Raji (cell line): ENCODE results near the gene GRB2.

Source experiments
- POLR2A ChIP-seq: IDR thresholded peaks from 2 replicates; pipeline ENCODE4 v1.6.1; 2011; ENCODE audit warnings: low read depth, low read length, control low read depth; ENCODE audit not compliant: insufficient read depth

GRB2 gene

DNA sequence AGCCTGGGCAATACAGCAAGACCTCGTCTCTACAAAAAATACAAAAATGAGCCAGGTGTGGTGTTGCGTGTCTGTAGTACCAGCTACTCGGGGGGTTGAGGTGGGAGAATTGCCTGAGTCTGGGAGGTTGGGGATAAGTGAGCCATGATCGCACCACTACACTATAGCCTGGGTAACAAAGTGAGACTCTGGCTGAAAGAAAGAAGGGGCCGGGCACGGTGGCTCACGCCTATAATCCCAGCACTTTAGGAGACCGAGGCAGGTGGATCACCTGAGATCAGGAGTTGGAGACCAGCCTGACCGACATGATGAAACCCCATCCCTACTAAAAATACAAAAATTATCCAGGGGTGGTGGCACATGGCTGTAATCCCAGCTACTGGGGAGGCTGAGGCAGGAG, 10.5 kb upstream of the GRB2 start:
- TF ChIP-seq POLR2A, result no peak

DNA sequence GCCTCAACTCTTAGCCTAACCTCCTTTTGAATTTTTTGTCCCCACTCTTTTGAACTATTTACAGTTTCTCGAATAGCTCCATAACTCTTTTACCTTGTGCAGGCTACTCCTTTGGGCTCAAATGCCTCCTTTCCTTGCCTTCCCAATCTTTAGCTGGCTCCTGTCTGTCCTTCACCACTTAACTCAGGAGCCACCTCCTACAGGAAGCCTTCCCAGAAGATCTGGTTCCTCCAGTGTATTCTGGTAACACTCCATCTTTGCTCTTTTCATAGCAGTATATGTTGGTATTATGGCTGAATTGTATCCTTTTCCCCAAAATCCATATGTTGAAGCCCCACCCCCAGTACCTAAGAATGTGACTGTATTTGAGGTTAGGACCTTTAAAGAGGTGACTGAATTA, 9.0 kb upstream of the GRB2 start:
- TF ChIP-seq POLR2A, result no peak

DNA sequence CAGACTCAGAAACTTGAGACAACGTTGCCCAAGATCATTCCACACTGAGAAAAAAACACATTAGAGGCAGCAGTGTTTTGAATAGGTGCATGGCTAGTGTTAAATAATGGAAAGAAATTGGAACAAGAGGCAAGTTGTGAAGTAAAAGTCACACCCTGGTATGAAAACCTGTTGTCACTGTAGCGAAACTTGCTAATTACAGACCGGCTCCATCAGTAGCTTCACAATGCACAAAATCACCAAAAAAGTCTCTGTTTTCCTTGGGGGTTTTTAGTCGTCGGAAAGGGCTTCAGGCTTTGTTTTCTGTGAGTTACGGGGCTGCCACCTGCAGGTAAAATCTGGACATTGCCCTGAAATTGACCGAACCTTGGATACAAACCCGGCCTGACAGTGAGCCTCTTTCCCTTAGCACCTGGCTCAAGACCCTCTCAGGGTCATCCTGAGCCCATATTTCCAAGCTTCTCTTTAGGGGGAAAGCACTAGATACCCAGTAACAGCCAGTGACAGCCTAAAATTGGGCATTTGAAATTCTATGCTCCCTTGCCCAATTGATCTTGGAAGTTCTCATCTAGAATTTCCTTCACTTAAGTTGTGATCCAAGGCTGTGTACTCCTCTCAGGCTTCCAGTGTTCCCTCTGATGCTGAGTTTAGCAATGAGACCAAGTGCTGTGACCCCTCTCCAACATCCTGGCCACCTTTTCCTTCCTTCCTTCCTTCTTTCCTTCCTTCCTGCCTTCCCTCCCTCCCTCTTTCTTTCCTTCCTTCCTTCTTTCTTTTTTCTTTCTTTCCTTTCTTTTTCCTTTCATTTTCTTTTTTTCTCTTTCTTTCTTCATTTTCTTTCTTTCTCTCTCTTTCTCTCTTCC, 7.2 kb upstream of the GRB2 start:
- TF ChIP-seq POLR2A, result no peak

DNA sequence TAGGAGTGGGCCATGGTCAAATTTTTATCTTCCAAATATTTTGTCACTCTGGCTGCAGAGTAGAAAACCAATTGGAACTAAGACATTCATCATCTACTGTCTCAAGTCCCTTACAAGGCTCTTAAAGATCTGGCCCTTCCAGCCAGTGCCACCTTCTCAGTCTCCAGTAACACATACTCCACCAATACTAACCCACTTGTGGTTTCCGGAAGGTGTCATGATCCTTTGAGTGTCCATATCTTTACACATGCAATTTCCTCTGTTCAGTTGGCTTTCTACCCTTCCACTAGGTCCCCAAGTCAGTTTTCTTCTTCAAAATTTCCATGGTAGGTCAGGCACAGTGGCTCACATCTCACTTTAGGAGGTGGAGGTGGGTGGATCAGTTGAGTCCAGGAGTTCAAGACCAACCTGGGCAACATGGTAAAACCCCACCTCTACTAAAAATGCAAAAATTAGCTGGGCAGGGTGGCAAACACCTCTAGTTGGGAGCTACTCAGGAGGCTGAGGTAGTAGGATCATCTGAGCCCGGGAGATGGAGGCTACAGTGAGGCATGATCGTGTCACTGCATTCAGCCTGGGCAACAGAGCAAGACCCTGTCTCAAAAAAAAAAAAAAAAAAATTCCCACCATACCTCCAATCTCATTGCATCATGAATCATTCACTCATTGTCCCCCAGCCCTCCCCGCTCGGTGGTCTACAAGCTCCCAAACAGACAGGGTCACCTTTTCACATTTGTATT, 6.0 kb upstream of the GRB2 start:
- no peak for TF ChIP-seq POLR2A

DNA sequence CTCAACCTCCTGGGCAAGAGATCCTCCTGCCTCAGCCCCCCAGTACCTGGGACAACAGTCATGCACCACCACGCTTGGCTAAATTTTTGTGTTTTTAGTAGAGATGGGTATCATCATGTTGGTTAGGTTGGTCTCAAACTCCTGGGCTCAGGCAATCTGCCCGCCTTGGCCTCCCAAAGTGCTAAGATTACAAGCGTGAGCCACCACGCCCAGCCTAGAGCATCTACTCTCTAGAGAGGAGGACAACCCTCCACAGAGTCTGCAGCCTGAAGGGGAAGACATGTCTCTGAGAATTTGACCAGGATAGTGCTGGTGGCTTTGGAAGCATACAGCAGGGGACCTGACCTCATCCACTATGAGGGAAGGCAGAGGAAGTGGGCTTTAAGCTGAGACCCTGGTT, 4.7 kb upstream of the GRB2 start:
- TF ChIP-seq POLR2A, result no peak

DNA sequence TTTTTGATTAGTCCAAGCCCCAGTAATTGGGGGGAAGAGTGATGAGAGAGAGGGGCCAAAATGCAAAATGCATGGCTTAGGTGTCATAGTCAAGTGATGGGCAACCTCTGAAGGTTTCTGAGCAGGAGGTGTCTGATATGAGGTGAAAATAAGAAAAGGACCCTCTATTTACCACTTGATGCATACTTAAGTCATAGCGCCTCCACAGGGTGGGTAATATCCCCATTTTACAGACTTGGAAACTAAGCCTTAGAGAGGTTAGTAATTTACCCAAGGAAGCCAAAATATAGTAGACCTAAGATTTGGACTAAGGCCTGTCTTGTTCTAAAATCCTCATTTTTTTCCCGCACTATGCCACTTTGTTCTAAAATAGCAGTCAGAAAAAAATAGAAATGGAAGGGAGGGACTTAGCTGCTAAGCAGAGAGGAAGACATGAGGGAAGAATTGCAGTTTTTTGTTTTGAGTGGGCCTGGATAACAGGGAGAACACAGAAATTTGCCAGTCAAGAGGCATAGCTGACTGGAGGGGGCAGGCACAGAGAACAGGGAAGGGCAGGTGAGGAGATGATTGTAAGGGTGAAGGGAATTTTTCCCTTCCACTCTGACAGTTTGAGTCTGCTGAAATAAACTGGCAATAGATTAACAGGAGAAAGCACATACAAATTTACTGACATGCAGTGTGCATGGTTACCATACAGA, 2.3 kb upstream of the GRB2 start:
- TF ChIP-seq POLR2A, result no peak

DNA sequence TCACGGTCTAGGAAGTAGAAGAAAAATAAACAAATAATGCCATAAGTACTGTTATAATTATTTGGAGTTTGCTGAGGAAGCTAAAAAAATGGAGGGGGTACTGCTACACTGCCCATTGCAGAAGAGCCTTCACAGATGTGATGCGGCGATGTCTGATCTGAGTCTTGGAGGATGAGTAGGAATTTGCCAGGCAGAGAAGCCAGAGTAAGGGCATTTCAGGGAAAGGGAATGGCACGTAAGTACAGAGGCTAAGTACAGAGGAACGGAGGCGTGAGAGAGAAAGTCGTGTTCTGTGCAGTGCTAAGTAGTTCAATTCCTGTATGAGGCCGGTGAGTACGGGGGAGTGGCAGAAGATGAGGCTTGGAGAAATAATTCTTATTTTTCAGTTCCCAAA, 741 bp upstream of the GRB2 start:
- no peak for TF ChIP-seq POLR2A

DNA sequence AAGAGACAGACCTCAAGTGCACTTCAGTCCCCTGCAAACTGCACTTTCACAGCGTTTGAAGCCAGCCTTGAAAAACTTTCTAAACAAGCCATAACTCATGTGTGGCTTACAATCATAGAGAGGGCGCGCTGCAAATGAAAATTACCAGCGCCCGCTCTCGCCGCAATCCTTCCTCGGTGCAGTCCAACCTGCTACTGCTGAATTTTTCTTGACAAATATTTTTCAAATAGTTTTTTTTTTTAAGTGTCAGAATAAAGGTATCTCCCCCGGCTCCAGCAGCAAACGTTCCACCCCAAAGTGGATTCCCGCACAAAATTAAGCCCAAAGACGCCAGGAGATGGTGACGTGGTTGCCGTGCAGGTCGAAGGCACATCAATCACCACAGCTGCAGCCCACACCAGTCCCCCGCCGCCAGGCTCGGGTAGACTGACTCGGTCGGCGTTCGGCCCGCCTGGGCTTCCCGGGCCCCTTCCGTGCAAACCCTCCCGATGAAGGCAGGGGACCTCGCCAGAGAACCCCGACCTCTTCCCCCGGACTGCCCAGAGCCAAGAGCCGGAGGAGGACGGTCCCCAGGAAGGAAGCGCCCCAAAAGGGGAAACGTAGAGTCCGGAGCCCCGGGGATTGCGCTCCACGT, 630 bp downstream of the GRB2 start:
- TF ChIP-seq POLR2A, result no peak

DNA sequence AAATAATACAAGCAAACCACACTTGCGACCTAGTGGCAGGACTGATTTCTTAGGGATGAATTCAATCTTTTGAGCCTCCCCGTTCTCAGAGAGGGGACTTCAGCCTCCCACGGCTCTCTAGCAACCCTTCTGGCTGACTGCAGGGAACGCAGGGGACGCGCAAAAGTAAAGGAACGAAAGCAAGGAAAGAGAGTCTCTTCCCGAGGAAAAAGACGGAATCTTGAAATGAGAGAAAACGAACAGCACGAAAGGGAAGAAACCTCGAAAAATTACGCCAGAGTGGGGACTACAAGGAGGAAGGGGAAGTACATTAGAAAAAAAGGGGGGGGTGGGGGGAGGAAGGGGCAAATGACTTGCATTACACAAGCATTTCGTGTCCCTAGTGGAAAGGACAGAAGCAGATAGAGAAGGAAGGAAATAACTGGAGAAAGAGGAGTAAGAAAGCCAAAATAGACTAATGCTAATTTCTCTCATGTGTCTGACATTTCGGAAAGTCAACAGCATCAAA, 1.2 kb downstream of the GRB2 start:
- TF ChIP-seq POLR2A, result no peak

DNA sequence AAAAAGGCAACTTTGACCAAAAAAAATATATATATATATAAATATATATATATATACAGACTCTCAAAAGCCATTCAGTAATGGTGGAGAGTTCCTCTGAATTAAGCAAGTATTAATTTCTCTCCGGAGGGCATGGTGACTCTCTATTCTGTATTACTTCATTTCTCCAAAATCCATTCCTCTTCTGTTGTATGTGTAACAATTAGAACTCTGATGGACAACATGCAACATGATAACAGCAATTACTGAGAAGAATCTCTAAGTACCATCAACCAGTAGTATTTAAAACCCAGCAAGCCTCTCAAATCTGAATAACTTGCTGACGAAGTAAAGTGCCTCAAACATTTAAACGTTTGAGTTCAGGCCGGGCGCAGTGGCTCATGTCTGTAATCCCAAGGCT, 2.3 kb downstream of the GRB2 start:
- TF ChIP-seq POLR2A, result no peak

DNA sequence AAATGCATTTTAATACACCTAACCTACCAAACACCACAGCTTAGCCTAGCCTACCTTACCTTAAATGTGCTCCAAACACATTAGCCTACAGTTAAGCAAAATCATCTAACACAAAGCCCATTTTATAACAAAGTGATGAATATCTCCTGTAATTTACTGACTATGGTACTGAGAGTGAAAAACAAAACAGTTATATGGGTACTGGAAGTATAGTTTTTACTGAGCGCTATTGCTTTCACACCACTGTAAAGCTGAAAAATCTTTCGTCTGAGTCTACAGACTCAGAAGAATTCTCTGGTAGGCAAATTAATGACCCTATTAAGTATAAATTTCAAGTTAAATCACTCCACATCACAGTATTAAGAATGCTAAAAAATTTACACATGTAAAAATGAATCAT, 3.5 kb downstream of the GRB2 start:
- TF ChIP-seq POLR2A, result no peak

DNA sequence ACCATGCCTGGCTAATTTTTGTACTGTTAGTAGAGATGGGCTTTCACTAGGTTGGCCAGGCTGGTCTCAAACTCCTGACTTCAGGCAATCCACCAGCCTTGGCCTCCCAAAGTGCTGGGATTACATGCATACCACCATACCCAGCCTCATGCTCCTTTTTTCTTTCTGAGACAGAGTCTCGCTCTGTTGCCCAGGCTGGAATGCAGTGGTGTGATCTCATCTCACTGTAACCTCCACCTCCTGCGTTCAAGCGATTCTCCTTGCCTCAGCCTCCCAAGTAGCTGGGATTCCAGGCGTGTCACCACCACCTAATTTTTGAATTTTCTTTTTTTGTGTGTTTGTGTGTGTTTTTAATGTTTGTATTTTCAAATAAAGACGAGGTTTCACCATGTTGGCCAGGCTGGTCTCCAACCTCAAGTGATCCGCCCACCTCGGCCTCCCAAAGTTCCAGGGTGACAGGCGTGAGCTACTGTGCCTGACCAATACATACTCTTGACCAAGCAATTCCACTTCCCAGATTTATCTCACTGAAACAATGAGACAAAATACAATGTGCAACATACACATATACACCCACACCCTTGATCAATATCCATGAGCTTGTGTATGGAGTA, 5.0 kb downstream of the GRB2 start:
- TF ChIP-seq POLR2A, result no peak

DNA sequence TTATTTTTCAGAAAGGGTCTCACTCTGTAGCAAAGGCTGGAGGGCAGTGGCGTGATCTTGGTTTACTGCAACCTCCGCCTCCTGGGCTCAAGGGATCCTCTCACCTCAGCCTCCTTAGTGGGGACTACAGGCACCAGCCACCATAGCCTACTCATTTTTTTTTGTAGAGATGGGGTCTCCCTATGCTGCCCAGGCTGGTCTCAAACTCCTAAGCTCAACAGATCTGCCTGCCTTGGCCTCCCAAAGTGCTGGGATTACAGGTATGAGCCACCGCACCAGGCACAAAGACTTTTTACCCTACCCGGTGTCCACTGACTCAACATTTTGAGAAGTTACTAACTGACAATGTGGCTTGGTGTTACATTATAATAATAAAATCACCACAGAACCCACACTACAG, 7.2 kb downstream of the GRB2 start:
- TF ChIP-seq POLR2A, result no peak

DNA sequence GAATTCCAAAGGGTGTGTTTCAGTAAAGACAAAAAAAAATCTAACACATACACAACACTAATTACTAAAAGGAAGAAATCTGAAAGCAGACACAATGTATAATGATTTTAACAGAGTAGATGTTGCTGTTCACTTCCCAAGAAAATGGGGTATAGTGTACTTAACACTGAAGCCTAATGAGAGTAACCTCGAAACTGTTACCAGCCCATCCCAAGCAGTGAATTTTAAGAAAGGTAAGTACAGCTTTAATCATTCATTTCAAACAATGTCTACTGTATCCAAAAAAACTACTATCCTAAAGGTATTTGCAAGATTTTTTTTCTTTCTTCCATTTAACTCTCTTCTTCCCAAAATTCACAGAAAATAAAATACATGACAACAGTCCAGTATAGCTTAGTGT, 8.3 kb downstream of the GRB2 start:
- TF ChIP-seq POLR2A, result no peak

DNA sequence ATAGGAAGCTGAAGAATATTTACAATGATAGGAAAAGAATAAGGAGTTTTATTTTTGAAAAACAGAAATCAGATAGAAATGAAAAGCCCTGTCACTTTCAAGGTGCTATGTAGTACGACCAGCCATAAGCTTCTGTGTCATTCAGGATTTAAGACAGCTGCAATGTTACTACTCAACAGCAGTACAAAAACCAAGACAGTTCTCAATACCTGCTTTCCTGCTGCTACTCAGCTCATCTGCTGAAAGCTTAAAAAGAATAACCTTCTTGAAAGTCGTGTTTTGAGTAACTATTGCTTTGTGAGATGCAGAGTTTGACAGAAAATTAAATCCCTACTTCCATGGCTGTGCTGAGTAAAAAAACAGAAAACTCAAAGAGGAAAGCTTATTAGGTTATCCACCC, 8.7 kb downstream of the GRB2 start:
- TF ChIP-seq POLR2A, result no peak
